Measurements from ENCODE around the gene HTR3B.

GRCh38 chr11:113982306-113982705 is 77.7 kb downstream of the HTR3B start:
- TF ChIP-seq EZH2 (IDR thresholded peaks at IDR 0.05; ENCODE audit: low read length) (no peak), CTCF (optimal IDR thresholded peaks at IDR 0.05 in 1 of 3, IDR thresholded peaks at IDR 0.05 in 1 of 3, conservative IDR thresholded peaks at IDR 0.05 in 1 of 3; ENCODE audit: extremely low read depth in 1 of 3, insufficient read depth in 2 of 3, low read length in 3 of 3) (no peak)

Measured in keratinocyte (primary cell).